Hepatocyte (in vitro differentiated cells): ENCODE results near the gene ZWINT. TPM values are rescaled to one million over a fixed set of nuclear protein-coding genes. Genes with fewer than 3 reads are reported as not detected.

Experiments
- DNase-seq: peaks from one replicate; pipeline ENCODE4 v3.0.0-alpha.2; 2016; ENCODE audit warnings: low spot score
- H2AFZ ChIP-seq: fragments of 200-600 bp; sonication (generic); 2 replicates; pipeline ENCODE4 v1.6.0; 2016; ENCODE audit warnings: antibody characterized with exemption, mild to moderate bottlenecking
- H3K27ac ChIP-seq: fragments of 200-600 bp; sonication (generic); 2 replicates; pipeline ENCODE4 v1.5.1; 2016; ENCODE audit warnings: mild to moderate bottlenecking
- H3K27me3 ChIP-seq: fragments of 200-600 bp; sonication (generic); 2 replicates; pipeline ENCODE4 v1.6.1; 2016
- H3K36me3 ChIP-seq: fragments of 200-600 bp; sonication (generic); replicated peaks from 2 replicates; pipeline ENCODE4 v1.5.1; 2016; ENCODE audit warnings: low read depth; ENCODE audit not compliant: insufficient read depth
- H3K4me1 ChIP-seq: fragments of 200-600 bp; sonication (generic); 2 replicates; pipeline ENCODE4 v1.5.1; 2016; ENCODE audit warnings: mild to moderate bottlenecking, moderate library complexity; ENCODE audit not compliant: insufficient read depth
- H3K4me2 ChIP-seq: fragments of 200-600 bp; sonication (generic); 2 replicates; pipeline ENCODE4 v1.6.0; 2016
- H3K4me3 ChIP-seq: fragments of 200-600 bp; sonication (generic); 2 replicates; pipeline ENCODE4 v1.5.1; 2016; ENCODE audit warnings: mild to moderate bottlenecking
- H3K79me2 ChIP-seq: fragments of 200-600 bp; sonication (generic); 2 replicates; pipeline ENCODE4 v1.6.0; 2017; ENCODE audit warnings: mild to moderate bottlenecking
- H3K9me2 ChIP-seq: fragments of 200-600 bp; sonication (generic); replicated peaks from 2 replicates; pipeline ENCODE4 v1.6.0; 2017; ENCODE audit warnings: mild to moderate bottlenecking; ENCODE audit not compliant: insufficient read depth
- H3K9me3 ChIP-seq: fragments of 200-600 bp; sonication (generic); 2 replicates; pipeline ENCODE4 v1.5.1; 2016; ENCODE audit warnings: low read depth, mild to moderate bottlenecking
- H4K20me1 ChIP-seq: fragments of 200-600 bp; sonication (generic); 2 replicates; pipeline ENCODE4 v1.6.0; 2016; ENCODE audit warnings: mild to moderate bottlenecking; ENCODE audit not compliant: insufficient read depth, poor library complexity, severe bottlenecking
- CTCF ChIP-seq: fragments of 200-600 bp; sonication (generic); IDR thresholded peaks from 2 replicates; pipeline ENCODE4 v1.5.1; 2016; ENCODE audit warnings: antibody characterized with exemption, mild to moderate bottlenecking; ENCODE audit not compliant: poor library complexity
- EZH2 ChIP-seq: fragments of 200-600 bp; sonication (generic); IDR thresholded peaks from 2 replicates; pipeline ENCODE4 v1.6.1; 2016; ENCODE audit warnings: antibody characterized with exemption, mild to moderate bottlenecking, borderline replicate concordance
- EZH2phosphoT487 ChIP-seq: fragments of 200-600 bp; sonication (generic); IDR thresholded peaks from one replicate; pipeline ENCODE4 v1.6.1; 2018; ENCODE audit warnings: antibody characterized with exemption, mild to moderate bottlenecking, low read depth, moderate library complexity; ENCODE audit not compliant: unreplicated experiment, severe bottlenecking
- whole genome bisulfite sequencing: methylation state at CpG from one replicate; pipeline ENCODE4 v1.1.6; 2016; ENCODE audit warnings: low lambda C conversion rate; ENCODE audit errors: missing lambda C conversion rate; 5-methylcytosine and 5-hydroxymethylcytosine counted together
- polyA plus RNA-seq: library from polyadenylated mRNA; unstranded; fragments of >200 nt; fragmentation: Nextera tagmentation; extraction: Ambion mirVana; gene quantifications from 2 replicates; pipeline ENCODE4 v1.2.1, GENCODE V29; 2016
- total RNA-seq: library from RNA; depleted of rRNA; stranded (reverse); fragments of >200 nt; gene quantifications from 2 replicates; pipeline ENCODE4 v1.2.3, GENCODE V29; 2014

ZWINT gene
- total and polyA plus RNA-seq, 2 experiments from 2014 or later: 19.4 to 26.5 TPM

GRCh38 chr10:56329961-56330360, 31.1 kb downstream of the ZWINT start:
- Histone ChIP-seq H3K9me2 (no peaks in the 10 kb centered on the region), H3K4me2 (no peak overlapping the region), H3K27ac (no peak overlapping the region), H3K79me2 (no peaks in the 10 kb centered on the region), H3K4me1 (no peaks in the 10 kb centered on the region), H3K4me3 (no peak overlapping the region), H3K9me3 (no peaks in the 10 kb centered on the region), H2AFZ (no peak overlapping the region), H3K27me3 (no peaks in the 10 kb centered on the region), H3K36me3 (no peaks in the 10 kb centered on the region), H4K20me1 (no peaks in the 10 kb centered on the region)
- WGBS: 97% methylated on average over 2 of the region's 2 CpGs
- TF ChIP-seq CTCF: no peak
- TF ChIP-seq EZH2: no peak
- no peak for TF ChIP-seq EZH2phosphoT487
- DNase-seq: no peak

GRCh38 chr10:56327118-56327517, 33.9 kb downstream of the ZWINT start:
- Histone ChIP-seq H3K4me3 (no peak overlapping the region), H3K79me2 (no peaks in the 10 kb centered on the region), H2AFZ (no peak overlapping the region), H3K4me2 (no peak overlapping the region), H3K9me2 (no peaks in the 10 kb centered on the region), H3K36me3 (no peaks in the 10 kb centered on the region), H3K9me3 (no peaks in the 10 kb centered on the region), H3K27ac (no peak overlapping the region), H4K20me1 (no peaks in the 10 kb centered on the region), H3K4me1 (no peaks in the 10 kb centered on the region), H3K27me3 (no peaks in the 10 kb centered on the region)
- 77% methylated on average over 3 of the region's 3 CpGs for WGBS
- TF ChIP-seq EZH2 (no peak), CTCF (no peak), EZH2phosphoT487 (no peak)
- no peak for DNase-seq

- Histone ChIP-seq H2AFZ (no peak overlapping the region), H3K79me2 (no peaks in the 10 kb centered on the region), H3K4me2 (no peak overlapping the region), H3K4me3 (no peak overlapping the region), H3K36me3 (no peaks in the 10 kb centered on the region), H4K20me1 (no peaks in the 10 kb centered on the region), H3K27ac (no peak overlapping the region), H3K9me3 (no peaks in the 10 kb centered on the region), H3K4me1 (no peaks in the 10 kb centered on the region), H3K9me2 (no peaks in the 10 kb centered on the region), H3K27me3 (no peaks in the 10 kb centered on the region)
- TF ChIP-seq EZH2 (no peak), CTCF (no peak), EZH2phosphoT487 (no peak)
- no peak for DNase-seq
These were observed 41.7 kb downstream of the ZWINT start for GRCh38 chr10:56319386-56319785.

GRCh38 chr10:56318816-56319215, 42.2 kb downstream of the ZWINT start:
- Histone ChIP-seq H3K9me2 (no peaks in the 10 kb centered on the region), H3K27ac (no peak overlapping the region), H3K4me1 (no peaks in the 10 kb centered on the region), H3K4me2 (no peak overlapping the region), H3K4me3 (no peak overlapping the region), H2AFZ (no peak overlapping the region), H3K9me3 (no peaks in the 10 kb centered on the region), H3K27me3 (no peaks in the 10 kb centered on the region), H4K20me1 (no peaks in the 10 kb centered on the region), H3K79me2 (no peaks in the 10 kb centered on the region), H3K36me3 (no peaks in the 10 kb centered on the region)
- DNase-seq: no peak
- WGBS: 58% methylated on average over 2 of the region's 2 CpGs
- no peak for TF ChIP-seq EZH2phosphoT487
- no peak for TF ChIP-seq EZH2
- no peak for TF ChIP-seq CTCF
